Activated CD8-positive, alpha-beta memory T cell treated with anti-CD3 and anti-CD28 coated beads for 36 hours (primary cell): ENCODE results near the gene ACTL8. TPM values are rescaled to one million over a fixed set of nuclear protein-coding genes. Genes with fewer than 3 reads are reported as not detected.

Source experiments
- CTCF ChIA-PET: fragments of 350-600 bp; sonication (Branson Sonifier 250); formaldehyde crosslinking; loops from one replicate; lab custom pipeline; 2021; ENCODE audit warnings: antibody characterized with exemption; lab: Charles Lee
- POLR2A ChIA-PET: fragments of 350-600 bp; sonication (Branson Sonifier 250); formaldehyde crosslinking; loops from one replicate; lab custom pipeline; 2021; ENCODE audit warnings: antibody characterized with exemption; lab: Charles Lee
- total RNA-seq, 2 experiments: library from RNA; stranded (reverse); gene quantifications; one replicate each; pipeline ENCODE4 v1.2.3, GENCODE V29; 2021

The ACTL8 gene
- total RNA-seq, 2 experiments from 2014 or later = not detected

- POLR2A ChIA-PET = no interaction called here
- CTCF ChIA-PET = no interaction called here
Measured at GRCh38 chr1:17831597-17831996, 76.5 kb downstream of the ACTL8 start.

GRCh38 chr1:17833661-17834501, 78.7 kb downstream of the ACTL8 start:
- POLR2A ChIA-PET = no interaction called here
- CTCF ChIA-PET = no interaction called here

- ChIA-PET POLR2A (no interaction called here), CTCF (no interaction called here)
Measured at GRCh38 chr1:17834561-17835100, 79.5 kb downstream of the ACTL8 start.

- ChIA-PET CTCF (no interaction called here), POLR2A (no interaction called here)
Measured at GRCh38 chr1:17837233-17838030, 82.3 kb downstream of the ACTL8 start.

- ChIA-PET CTCF (no interaction called here), POLR2A (no interaction called here)
Measured at GRCh38 chr1:17839641-17840196, 84.6 kb downstream of the ACTL8 start.

GRCh38 chr1:17841944-17842343, 86.8 kb downstream of the ACTL8 start:
- POLR2A ChIA-PET = no interaction called here
- CTCF ChIA-PET = no interaction called here

- ChIA-PET POLR2A (no interaction called here), CTCF (no interaction called here)
Measured at GRCh38 chr1:17842686-17843085, 87.6 kb downstream of the ACTL8 start.

GRCh38 chr1:17844185-17844826, 89.2 kb downstream of the ACTL8 start:
- ChIA-PET POLR2A (no interaction called here), CTCF (no interaction called here)

- CTCF ChIA-PET = no interaction called here
- POLR2A ChIA-PET = no interaction called here
Measured at GRCh38 chr1:17845583-17845982, 90.5 kb downstream of the ACTL8 start.

GRCh38 chr1:17846341-17846740, 91.2 kb downstream of the ACTL8 start:
- CTCF ChIA-PET = no interaction called here
- POLR2A ChIA-PET = no interaction called here

- ChIA-PET POLR2A (no interaction called here), CTCF (no interaction called here)
Measured at GRCh38 chr1:17847111-17847510, 92.0 kb downstream of the ACTL8 start.

- ChIA-PET CTCF (no interaction called here), POLR2A (no interaction called here)
Measured at GRCh38 chr1:17849216-17849615, 94.1 kb downstream of the ACTL8 start.

- CTCF ChIA-PET = no interaction called here
- POLR2A ChIA-PET = no interaction called here
Measured at GRCh38 chr1:17851056-17851455, 95.9 kb downstream of the ACTL8 start.

GRCh38 chr1:17852383-17852782, 97.2 kb downstream of the ACTL8 start:
- ChIA-PET POLR2A (no interaction called here), CTCF (no interaction called here)

- POLR2A ChIA-PET = no interaction called here
- CTCF ChIA-PET = no interaction called here
Measured at GRCh38 chr1:17853241-17853935, 98.3 kb downstream of the ACTL8 start.

GRCh38 chr1:17856496-17857108, 101.5 kb downstream of the ACTL8 start:
- POLR2A ChIA-PET = no interaction called here
- CTCF ChIA-PET = no interaction called here

- ChIA-PET POLR2A (no interaction called here), CTCF (interaction anchor here (0.7 kb wide), 1 partner anchor 1024 kb away, joined by 3 read pairs; no protein-coding TSS in a partner anchor)
Measured at GRCh38 chr1:17857109-17857499, 102.0 kb downstream of the ACTL8 start.

GRCh38 chr1:17857996-17858395, 102.9 kb downstream of the ACTL8 start:
- ChIA-PET POLR2A (no interaction called here), CTCF (interaction anchor here (0.7 kb wide), 1 partner anchor 1023 kb away, joined by 3 read pairs; no protein-coding TSS in a partner anchor)

- POLR2A ChIA-PET = no interaction called here
- CTCF ChIA-PET = no interaction called here
Measured at GRCh38 chr1:17860812-17861211, 105.7 kb downstream of the ACTL8 start.
